GM18502 (cell line): Measurements from ENCODE around the gene ARID5B.
"Not testable (repeated sequence)": the region's sequence is repeated elsewhere in the genome, so short reads cannot be mapped to it uniquely, and the experiment has no call there.

Experiments
- ATAC-seq: cut with Tn5 transposase; IDR thresholded peaks from one replicate; pipeline ENCODE4 v1.9.1; 2021; ENCODE audit warnings: mild to moderate bottlenecking; ENCODE audit not compliant: unreplicated experiment, poor library complexity

ARID5B gene

GRCh38 chr10:62022830-62023229 lies 121.3 kb downstream of the ARID5B start:
- ATAC-seq, result no peak

GRCh38 chr10:62023329-62023728 lies 121.8 kb downstream of the ARID5B start:
- ATAC-seq, result no peak

- no peak for ATAC-seq
Measured at GRCh38 chr10:62024026-62024701, 122.7 kb downstream of the ARID5B start.

- no peak for ATAC-seq
Measured at GRCh38 chr10:62025134-62025794, 123.8 kb downstream of the ARID5B start.

- no peak for ATAC-seq
Measured at GRCh38 chr10:62025901-62026879, 124.7 kb downstream of the ARID5B start.

- ATAC-seq, result no peak
Measured at GRCh38 chr10:62027841-62028501, 126.5 kb downstream of the ARID5B start.

- ATAC-seq, result not testable (repeated sequence)
Measured at GRCh38 chr10:62028502-62028842, 127.0 kb downstream of the ARID5B start.

- ATAC-seq, result no peak
Measured at GRCh38 chr10:62029401-62029800, 127.9 kb downstream of the ARID5B start.

GRCh38 chr10:62031507-62031906 lies 130.0 kb downstream of the ARID5B start:
- no peak for ATAC-seq

GRCh38 chr10:62033125-62033524 lies 131.6 kb downstream of the ARID5B start:
- no peak for ATAC-seq

- no peak for ATAC-seq
Measured at GRCh38 chr10:62034096-62034640, 132.7 kb downstream of the ARID5B start.

- ATAC-seq, result no peak
Measured at GRCh38 chr10:62036186-62037081, 134.9 kb downstream of the ARID5B start.

GRCh38 chr10:62037166-62037831 lies 135.8 kb downstream of the ARID5B start:
- ATAC-seq, result no peak

- ATAC-seq, result no peak
Measured at GRCh38 chr10:62037890-62038608, 136.6 kb downstream of the ARID5B start.

- ATAC-seq, result peak; percentile 55
Measured at GRCh38 chr10:62038609-62039190, 137.2 kb downstream of the ARID5B start.

- no peak for ATAC-seq
Measured at GRCh38 chr10:62039954-62040353, 138.5 kb downstream of the ARID5B start.

GRCh38 chr10:62040881-62041280 lies 139.4 kb downstream of the ARID5B start:
- ATAC-seq, result no peak
